SK-N-SH treated with all-trans-retinoic acid at 6 μM for 48 hours (cell line): ENCODE results near the gene APOB.

Source experiments
- ATAC-seq: fragments of 200-7000 bp; cut with Tn5 transposase; 3 replicates; pipeline ENCODE4 v1.9.1; 2020; ENCODE audit warnings: mild to moderate bottlenecking, moderate library complexity
- ARNTL ChIP-seq: fragments of 450-650 bp; formaldehyde crosslinking; IDR thresholded peaks from 2 replicates; pipeline ENCODE4 v1.5.0; 2020; ENCODE audit warnings: low read depth, mild to moderate bottlenecking, moderate library complexity, borderline replicate concordance
- BACH2 ChIP-seq: fragments of 250-450 bp; sonication (Bioruptor Pico); IDR thresholded peaks from 2 replicates; pipeline ENCODE4 v1.9.0; 2021; ENCODE audit warnings: mild to moderate bottlenecking, borderline replicate concordance
- CSDC2 ChIP-seq: fragments of 250-450 bp; sonication (Bioruptor Pico); IDR thresholded peaks from 2 replicates; pipeline ENCODE4 v1.5.0; 2020; ENCODE audit warnings: mild to moderate bottlenecking, moderate library complexity
- ESRRG ChIP-seq: fragments of 250-450 bp; sonication (Bioruptor Pico); IDR thresholded peaks from 2 replicates; pipeline ENCODE4 v1.6.1; 2021; ENCODE audit warnings: mild to moderate bottlenecking
- GLIS3 ChIP-seq: fragments of 250-450 bp; sonication (Bioruptor Pico); IDR thresholded peaks from 2 replicates; pipeline ENCODE4 v1.5.0; 2020; ENCODE audit warnings: mild to moderate bottlenecking, moderate library complexity
- ISL1 ChIP-seq: fragments of 250-450 bp; sonication (Bioruptor Pico); IDR thresholded peaks from 2 replicates; pipeline ENCODE4 v2.1.2; 2022; ENCODE audit warnings: mild to moderate bottlenecking, moderate library complexity
- OSR1 ChIP-seq: fragments of 250-450 bp; sonication (Bioruptor Pico); IDR thresholded peaks from 2 replicates; pipeline ENCODE4 v1.8.0; 2022; ENCODE audit warnings: moderate library complexity, mild to moderate bottlenecking, inconsistent platforms
- PPARA ChIP-seq: fragments of 250-450 bp; sonication (Bioruptor Pico); IDR thresholded peaks from 2 replicates; pipeline ENCODE4 v1.5.0; 2020; ENCODE audit warnings: mild to moderate bottlenecking, borderline replicate concordance
- RARB ChIP-seq: fragments of 250-450 bp; sonication (Bioruptor Pico); IDR thresholded peaks from 2 replicates; pipeline ENCODE4 v1.8.0; 2021; ENCODE audit warnings: mild to moderate bottlenecking, moderate library complexity
- SNAI2 ChIP-seq: fragments of 250-450 bp; sonication (Bioruptor Pico); IDR thresholded peaks from 2 replicates; pipeline ENCODE4 v1.5.0; 2020; ENCODE audit warnings: mild to moderate bottlenecking, moderate library complexity
- TCF4 ChIP-seq: fragments of 250-450 bp; sonication (Bioruptor Pico); IDR thresholded peaks from 2 replicates; pipeline ENCODE4 v1.8.0; 2021; ENCODE audit warnings: mild to moderate bottlenecking, moderate library complexity, borderline replicate concordance
- TOX ChIP-seq: fragments of 250-450 bp; sonication (Bioruptor Pico); IDR thresholded peaks from 2 replicates; pipeline ENCODE4 v1.8.0; 2021; ENCODE audit warnings: mild to moderate bottlenecking, moderate library complexity, borderline replicate concordance
- ZC3H10 ChIP-seq: fragments of 250-450 bp; sonication (Bioruptor Pico); IDR thresholded peaks from 2 replicates; pipeline ENCODE4 v1.5.1; 2021; ENCODE audit warnings: mild to moderate bottlenecking, moderate library complexity
- ZFP3 ChIP-seq: fragments of 250-450 bp; sonication (Bioruptor Pico); IDR thresholded peaks from 2 replicates; pipeline ENCODE4 v1.5.0; 2020; ENCODE audit warnings: mild to moderate bottlenecking, moderate library complexity
- ZFP30 ChIP-seq: fragments of 450-650 bp; formaldehyde crosslinking; IDR thresholded peaks from 2 replicates; pipeline ENCODE4 v1.5.0; 2022; ENCODE audit warnings: mild to moderate bottlenecking, moderate library complexity
- ZNF70 ChIP-seq: fragments of 450-650 bp; formaldehyde crosslinking; IDR thresholded peaks from 2 replicates; pipeline ENCODE4 v1.5.0; 2020; ENCODE audit warnings: mild to moderate bottlenecking, moderate library complexity
- ZNF8 ChIP-seq: fragments of 450-650 bp; formaldehyde crosslinking; IDR thresholded peaks from 2 replicates; pipeline ENCODE4 v1.5.0; 2020; ENCODE audit warnings: mild to moderate bottlenecking, moderate library complexity
- TF ChIP-seq, protein P1 (sequence below): fragments of 250-450 bp; sonication (Bioruptor Pico); IDR thresholded peaks from 2 replicates; pipeline ENCODE4 v1.8.0; 2021; ENCODE audit warnings: low read depth, mild to moderate bottlenecking, moderate library complexity, borderline replicate concordance
- TF ChIP-seq, protein P2 (sequence below): fragments of 250-450 bp; sonication (Bioruptor Pico); IDR thresholded peaks from 2 replicates; pipeline ENCODE4 v1.5.1; 2021; ENCODE audit warnings: mild to moderate bottlenecking, moderate library complexity
- TF ChIP-seq, protein P3 (sequence below): fragments of 250-450 bp; sonication (Bioruptor Pico); IDR thresholded peaks from 2 replicates; pipeline ENCODE4 v1.5.1; 2020; ENCODE audit warnings: low read depth, mild to moderate bottlenecking, moderate library complexity
- TF ChIP-seq, protein P4 (sequence below): fragments of 250-450 bp; sonication (Bioruptor Pico); IDR thresholded peaks from 2 replicates; pipeline ENCODE4 v1.5.0; 2020; ENCODE audit warnings: mild to moderate bottlenecking, moderate library complexity

APOB gene

DNA sequence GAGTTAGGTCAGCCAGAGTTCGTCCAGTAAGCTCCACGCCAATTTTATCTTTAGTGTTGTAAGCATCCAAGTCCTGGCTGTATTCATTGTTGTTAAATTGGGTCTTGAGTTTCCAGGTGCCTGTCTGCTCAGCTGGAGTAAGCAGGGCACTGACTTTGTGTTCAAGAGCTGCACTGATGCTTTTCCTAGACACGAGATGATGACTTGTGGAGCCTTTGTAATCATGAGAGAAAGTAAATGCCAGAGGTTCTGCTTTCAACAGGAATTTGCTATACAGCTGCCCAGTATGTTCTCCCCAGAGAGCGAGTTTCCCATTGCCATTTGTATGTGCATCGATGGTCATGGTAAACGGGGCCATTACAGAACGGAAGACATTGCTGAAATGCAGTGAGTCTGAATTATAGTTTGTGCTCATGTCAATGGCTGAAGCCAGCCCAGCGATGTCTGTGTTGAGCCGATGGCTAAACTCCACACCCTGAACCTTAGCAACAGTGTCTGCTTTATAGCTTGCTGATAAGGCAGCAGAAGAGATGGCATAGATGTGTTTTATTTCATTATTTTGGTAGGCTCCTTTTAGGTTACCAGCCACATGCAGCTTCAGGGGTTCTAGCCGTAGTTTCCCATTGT lies 32.9 kb downstream of the APOB start:
- no peak for TF ChIP-seq ZNF70
- TF ChIP-seq ZFP30 (CRISPR knock-in tag), result no peak
- TF ChIP-seq ZFP3 (CRISPR knock-in tag), result no peak
- TF ChIP-seq TOX, result no peak
- no peak for TF ChIP-seq OSR1 (CRISPR knock-in tag)
- no peak for TF ChIP-seq TCF4
- TF ChIP-seq ARNTL, result no peak
- TF ChIP-seq CSDC2 (CRISPR knock-in tag), result no peak
- TF ChIP-seq, protein P1, sequence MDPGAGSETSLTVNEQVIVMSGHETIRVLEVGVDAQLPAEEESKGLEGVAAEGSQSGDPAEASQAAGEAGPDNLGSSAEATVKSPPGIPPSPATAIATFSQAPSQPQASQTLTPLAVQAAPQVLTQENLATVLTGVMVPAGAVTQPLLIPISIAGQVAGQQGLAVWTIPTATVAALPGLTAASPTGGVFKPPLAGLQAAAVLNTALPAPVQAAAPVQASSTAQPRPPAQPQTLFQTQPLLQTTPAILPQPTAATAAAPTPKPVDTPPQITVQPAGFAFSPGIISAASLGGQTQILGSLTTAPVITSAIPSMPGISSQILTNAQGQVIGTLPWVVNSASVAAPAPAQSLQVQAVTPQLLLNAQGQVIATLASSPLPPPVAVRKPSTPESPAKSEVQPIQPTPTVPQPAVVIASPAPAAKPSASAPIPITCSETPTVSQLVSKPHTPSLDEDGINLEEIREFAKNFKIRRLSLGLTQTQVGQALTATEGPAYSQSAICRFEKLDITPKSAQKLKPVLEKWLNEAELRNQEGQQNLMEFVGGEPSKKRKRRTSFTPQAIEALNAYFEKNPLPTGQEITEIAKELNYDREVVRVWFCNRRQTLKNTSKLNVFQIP (CRISPR knock-in tag), result no peak
- no peak for ATAC-seq

DNA sequence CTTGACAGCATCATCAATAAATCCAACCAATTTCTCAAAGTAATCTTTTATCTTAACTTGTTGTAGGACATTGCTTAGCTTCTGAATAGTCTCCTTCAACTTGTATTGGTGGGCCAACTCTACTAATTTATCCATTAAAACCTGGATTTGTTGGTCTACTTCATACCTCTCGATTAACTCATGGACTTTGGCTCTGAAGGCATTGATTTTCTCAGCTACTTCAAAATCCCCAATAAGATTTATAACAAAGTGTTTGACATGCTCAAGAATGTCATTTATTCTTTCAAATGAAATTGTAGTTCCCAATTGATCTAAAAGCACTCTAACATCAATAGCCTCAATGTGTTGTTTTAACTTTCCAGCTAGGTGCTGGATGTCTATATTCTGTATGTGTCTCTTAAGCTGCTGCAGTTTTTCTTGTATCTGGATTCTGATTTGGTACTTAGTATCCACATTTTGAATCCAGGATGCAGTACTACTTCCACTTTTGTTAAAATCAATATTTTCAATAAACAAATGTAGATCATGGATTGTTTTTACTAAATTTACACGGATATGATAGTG lies 34.1 kb downstream of the APOB start:
- no peak for ATAC-seq
- no peak for TF ChIP-seq ZNF8
- no peak for TF ChIP-seq TOX
- TF ChIP-seq ZNF70, result no peak
- TF ChIP-seq RARB (CRISPR knock-in tag), result no peak
- TF ChIP-seq, protein P1 (CRISPR knock-in tag), result no peak
- no peak for TF ChIP-seq OSR1 (CRISPR knock-in tag)
- TF ChIP-seq TCF4, result no peak
- TF ChIP-seq, all 23 proteins: peak for 0

DNA sequence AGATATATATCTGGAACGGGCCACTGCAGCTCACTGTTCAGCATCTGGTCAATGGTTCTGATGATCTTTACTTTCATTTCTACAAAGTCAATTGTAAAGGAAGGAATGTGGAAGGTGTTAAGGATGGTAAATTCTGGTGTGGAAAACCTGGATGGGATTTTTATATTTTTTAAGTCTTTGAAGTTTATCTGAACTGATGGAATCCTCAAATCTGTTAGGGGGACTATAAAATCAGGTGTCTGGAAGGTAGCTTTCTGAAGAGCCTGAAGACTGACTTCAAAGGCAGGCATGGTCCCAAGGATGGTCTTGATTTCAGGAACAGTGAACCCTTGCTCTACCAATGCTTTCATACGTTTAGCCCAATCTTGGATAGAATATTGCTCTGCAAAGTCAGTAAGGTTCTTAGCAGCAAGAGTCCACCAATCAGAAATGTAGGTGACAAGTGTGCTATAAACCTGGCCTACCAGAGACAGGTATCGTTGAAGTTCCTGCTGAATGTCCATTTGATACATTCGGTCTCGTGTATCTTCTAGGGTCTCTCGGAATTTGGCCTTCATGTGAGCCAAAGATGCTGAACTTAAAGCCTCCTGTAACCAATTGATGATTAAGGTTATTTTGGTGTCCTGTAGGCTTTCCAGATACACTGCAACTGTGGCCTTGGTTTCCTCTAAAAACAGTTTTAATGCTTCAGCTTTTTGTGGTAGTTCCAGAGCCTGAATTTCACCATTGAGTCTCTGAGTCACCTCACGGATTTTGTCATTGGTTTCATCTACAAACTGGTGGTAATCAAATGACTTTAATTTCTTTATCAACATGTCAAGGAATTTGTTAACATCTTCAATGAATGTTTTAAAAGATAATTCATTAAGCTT lies 34.8 kb downstream of the APOB start:
- TF ChIP-seq PPARA (CRISPR knock-in tag) (no peak), RARB (CRISPR knock-in tag) (no peak), SNAI2 (CRISPR knock-in tag) (no peak), ZFP3 (CRISPR knock-in tag) (no peak), ZC3H10 (CRISPR knock-in tag) (no peak), GLIS3 (CRISPR knock-in tag) (no peak), ZNF70 (no peak), CSDC2 (CRISPR knock-in tag) (no peak), ISL1 (CRISPR knock-in tag) (no peak), ESRRG (CRISPR knock-in tag) (no peak), ZNF8 (no peak), OSR1 (CRISPR knock-in tag) (no peak), BACH2 (CRISPR knock-in tag) (no peak), ARNTL (no peak), ZFP30 (CRISPR knock-in tag) (no peak)
- TF ChIP-seq, protein P2, sequence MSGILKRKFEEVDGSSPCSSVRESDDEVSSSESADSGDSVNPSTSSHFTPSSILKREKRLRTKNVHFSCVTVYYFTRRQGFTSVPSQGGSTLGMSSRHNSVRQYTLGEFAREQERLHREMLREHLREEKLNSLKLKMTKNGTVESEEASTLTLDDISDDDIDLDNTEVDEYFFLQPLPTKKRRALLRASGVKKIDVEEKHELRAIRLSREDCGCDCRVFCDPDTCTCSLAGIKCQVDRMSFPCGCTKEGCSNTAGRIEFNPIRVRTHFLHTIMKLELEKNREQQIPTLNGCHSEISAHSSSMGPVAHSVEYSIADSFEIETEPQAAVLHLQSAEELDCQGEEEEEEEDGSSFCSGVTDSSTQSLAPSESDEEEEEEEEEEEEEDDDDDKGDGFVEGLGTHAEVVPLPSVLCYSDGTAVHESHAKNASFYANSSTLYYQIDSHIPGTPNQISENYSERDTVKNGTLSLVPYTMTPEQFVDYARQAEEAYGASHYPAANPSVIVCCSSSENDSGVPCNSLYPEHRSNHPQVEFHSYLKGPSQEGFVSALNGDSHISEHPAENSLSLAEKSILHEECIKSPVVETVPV (CRISPR knock-in tag), result no peak
- TF ChIP-seq, protein P3, sequence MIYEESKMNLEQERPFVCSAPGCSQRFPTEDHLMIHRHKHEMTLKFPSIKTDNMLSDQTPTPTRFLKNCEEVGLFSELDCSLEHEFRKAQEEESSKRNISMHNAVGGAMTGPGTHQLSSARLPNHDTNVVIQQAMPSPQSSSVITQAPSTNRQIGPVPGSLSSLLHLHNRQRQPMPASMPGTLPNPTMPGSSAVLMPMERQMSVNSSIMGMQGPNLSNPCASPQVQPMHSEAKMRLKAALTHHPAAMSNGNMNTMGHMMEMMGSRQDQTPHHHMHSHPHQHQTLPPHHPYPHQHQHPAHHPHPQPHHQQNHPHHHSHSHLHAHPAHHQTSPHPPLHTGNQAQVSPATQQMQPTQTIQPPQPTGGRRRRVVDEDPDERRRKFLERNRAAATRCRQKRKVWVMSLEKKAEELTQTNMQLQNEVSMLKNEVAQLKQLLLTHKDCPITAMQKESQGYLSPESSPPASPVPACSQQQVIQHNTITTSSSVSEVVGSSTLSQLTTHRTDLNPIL, result no peak
- TF ChIP-seq, protein P1 (CRISPR knock-in tag), result no peak
- TF ChIP-seq, protein P4, sequence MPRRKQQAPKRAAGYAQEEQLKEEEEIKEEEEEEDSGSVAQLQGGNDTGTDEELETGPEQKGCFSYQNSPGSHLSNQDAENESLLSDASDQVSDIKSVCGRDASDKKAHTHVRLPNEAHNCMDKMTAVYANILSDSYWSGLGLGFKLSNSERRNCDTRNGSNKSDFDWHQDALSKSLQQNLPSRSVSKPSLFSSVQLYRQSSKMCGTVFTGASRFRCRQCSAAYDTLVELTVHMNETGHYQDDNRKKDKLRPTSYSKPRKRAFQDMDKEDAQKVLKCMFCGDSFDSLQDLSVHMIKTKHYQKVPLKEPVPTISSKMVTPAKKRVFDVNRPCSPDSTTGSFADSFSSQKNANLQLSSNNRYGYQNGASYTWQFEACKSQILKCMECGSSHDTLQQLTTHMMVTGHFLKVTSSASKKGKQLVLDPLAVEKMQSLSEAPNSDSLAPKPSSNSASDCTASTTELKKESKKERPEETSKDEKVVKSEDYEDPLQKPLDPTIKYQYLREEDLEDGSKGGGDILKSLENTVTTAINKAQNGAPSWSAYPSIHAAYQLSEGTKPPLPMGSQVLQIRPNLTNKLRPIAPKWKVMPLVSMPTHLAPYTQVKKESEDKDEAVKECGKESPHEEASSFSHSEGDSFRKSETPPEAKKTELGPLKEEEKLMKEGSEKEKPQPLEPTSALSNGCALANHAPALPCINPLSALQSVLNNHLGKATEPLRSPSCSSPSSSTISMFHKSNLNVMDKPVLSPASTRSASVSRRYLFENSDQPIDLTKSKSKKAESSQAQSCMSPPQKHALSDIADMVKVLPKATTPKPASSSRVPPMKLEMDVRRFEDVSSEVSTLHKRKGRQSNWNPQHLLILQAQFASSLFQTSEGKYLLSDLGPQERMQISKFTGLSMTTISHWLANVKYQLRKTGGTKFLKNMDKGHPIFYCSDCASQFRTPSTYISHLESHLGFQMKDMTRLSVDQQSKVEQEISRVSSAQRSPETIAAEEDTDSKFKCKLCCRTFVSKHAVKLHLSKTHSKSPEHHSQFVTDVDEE (CRISPR knock-in tag), result no peak
- no peak for ATAC-seq
